HL-60 (cell line): Measurements from ENCODE around the gene CPLX1.

Experiments
- DNase-seq, 2 experiments: peaks; one replicate each; pipeline ENCODE4 v3.0.0-alpha.2; 2010 to 2020; ENCODE audit warnings: low read depth in 1 of 2, low spot score in 1 of 2
- H3K27ac ChIP-seq: fragments of 250-450 bp; sonication (Bioruptor Pico); replicated peaks from 2 replicates; pipeline ENCODE4 v1.5.1; 2020; ENCODE audit warnings: mild to moderate bottlenecking, moderate library complexity
- H3K27me3 ChIP-seq: fragments of 250-450 bp; sonication (Bioruptor Pico); 2 replicates; pipeline ENCODE4 v1.5.1; 2021; ENCODE audit warnings: mild to moderate bottlenecking, moderate library complexity; ENCODE audit not compliant: insufficient read depth, poor library complexity, severe bottlenecking
- H3K4me3 ChIP-seq: replicated peaks from 2 replicates; pipeline ENCODE4 v1.5.1; 2011; ENCODE audit warnings: mild to moderate bottlenecking, control low read depth, low read length; ENCODE audit not compliant: insufficient read depth
- GABPA ChIP-seq: IDR thresholded peaks from 2 replicates; pipeline ENCODE4 v1.6.1; 2012; ENCODE audit warnings: low read depth
- POLR2AphosphoS5 ChIP-seq: IDR thresholded peaks from 2 replicates; pipeline ENCODE4 v1.6.1; 2012; ENCODE audit warnings: low read depth
- SPI1 ChIP-seq: IDR thresholded peaks from 2 replicates; pipeline ENCODE4 v1.6.1; 2012; ENCODE audit warnings: low read depth, mild to moderate bottlenecking, borderline replicate concordance
- TF ChIP-seq, protein P1 (sequence below): IDR thresholded peaks from 2 replicates; pipeline ENCODE4 v1.6.1; 2012; ENCODE audit warnings: low read depth; ENCODE audit not compliant: insufficient replicate concordance
- TF ChIP-seq, protein P2 (sequence below): IDR thresholded peaks from one replicate; pipeline ENCODE4 v1.5.1; 2011; ENCODE audit warnings: low read length, control low read depth, inconsistent platforms; ENCODE audit not compliant: insufficient read depth

The CPLX1 gene

DNA sequence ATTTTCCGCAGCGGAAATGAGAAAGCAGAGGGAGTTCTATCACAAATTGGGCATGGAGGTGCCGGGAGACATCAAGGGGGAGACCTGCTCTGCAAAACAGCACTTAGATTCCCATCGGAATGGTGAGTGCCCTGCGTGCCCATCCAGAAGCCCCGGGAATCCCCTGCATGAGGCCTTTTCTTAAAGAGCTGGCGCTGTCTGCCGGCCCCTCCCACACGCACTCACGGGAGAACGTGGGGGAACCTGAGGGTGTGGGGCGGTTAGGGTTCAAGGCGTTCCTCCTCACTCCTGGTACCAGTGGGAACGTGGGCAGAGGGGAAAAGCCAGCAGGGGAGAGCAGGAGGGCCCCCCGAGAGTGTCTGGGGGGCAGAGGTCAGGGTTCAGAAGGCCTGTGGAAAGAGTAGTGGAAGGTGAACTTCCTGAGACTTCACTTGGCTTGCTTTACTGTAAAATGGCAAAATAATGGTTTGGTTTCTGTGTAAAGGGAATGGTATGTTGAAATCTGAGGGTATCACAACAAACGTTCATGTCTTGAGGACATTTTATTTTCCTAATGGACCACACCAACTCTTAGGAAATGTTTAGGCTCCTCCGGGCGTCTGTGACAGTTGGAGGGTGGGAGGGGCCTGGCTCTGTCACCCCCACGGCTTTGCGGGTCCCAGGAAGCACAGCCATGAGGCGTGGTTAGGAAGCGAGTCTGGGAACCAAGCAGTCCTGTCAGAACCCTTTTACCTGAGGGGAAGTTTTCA lies 82.3 kb downstream of the CPLX1 start:
- Histone ChIP-seq H3K27ac (no peak overlapping the region), H3K4me3 (no peak overlapping the region), H3K27me3 (no peaks in the 10 kb centered on the region)
- no peak for DNase-seq
- TF ChIP-seq, protein P1, sequence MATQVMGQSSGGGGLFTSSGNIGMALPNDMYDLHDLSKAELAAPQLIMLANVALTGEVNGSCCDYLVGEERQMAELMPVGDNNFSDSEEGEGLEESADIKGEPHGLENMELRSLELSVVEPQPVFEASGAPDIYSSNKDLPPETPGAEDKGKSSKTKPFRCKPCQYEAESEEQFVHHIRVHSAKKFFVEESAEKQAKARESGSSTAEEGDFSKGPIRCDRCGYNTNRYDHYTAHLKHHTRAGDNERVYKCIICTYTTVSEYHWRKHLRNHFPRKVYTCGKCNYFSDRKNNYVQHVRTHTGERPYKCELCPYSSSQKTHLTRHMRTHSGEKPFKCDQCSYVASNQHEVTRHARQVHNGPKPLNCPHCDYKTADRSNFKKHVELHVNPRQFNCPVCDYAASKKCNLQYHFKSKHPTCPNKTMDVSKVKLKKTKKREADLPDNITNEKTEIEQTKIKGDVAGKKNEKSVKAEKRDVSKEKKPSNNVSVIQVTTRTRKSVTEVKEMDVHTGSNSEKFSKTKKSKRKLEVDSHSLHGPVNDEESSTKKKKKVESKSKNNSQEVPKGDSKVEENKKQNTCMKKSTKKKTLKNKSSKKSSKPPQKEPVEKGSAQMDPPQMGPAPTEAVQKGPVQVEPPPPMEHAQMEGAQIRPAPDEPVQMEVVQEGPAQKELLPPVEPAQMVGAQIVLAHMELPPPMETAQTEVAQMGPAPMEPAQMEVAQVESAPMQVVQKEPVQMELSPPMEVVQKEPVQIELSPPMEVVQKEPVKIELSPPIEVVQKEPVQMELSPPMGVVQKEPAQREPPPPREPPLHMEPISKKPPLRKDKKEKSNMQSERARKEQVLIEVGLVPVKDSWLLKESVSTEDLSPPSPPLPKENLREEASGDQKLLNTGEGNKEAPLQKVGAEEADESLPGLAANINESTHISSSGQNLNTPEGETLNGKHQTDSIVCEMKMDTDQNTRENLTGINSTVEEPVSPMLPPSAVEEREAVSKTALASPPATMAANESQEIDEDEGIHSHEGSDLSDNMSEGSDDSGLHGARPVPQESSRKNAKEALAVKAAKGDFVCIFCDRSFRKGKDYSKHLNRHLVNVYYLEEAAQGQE = no peak
- TF ChIP-seq GABPA (no peak), SPI1 (no peak), POLR2AphosphoS5 (no peak)
- TF ChIP-seq, protein P2, sequence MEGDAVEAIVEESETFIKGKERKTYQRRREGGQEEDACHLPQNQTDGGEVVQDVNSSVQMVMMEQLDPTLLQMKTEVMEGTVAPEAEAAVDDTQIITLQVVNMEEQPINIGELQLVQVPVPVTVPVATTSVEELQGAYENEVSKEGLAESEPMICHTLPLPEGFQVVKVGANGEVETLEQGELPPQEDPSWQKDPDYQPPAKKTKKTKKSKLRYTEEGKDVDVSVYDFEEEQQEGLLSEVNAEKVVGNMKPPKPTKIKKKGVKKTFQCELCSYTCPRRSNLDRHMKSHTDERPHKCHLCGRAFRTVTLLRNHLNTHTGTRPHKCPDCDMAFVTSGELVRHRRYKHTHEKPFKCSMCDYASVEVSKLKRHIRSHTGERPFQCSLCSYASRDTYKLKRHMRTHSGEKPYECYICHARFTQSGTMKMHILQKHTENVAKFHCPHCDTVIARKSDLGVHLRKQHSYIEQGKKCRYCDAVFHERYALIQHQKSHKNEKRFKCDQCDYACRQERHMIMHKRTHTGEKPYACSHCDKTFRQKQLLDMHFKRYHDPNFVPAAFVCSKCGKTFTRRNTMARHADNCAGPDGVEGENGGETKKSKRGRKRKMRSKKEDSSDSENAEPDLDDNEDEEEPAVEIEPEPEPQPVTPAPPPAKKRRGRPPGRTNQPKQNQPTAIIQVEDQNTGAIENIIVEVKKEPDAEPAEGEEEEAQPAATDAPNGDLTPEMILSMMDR = no peak

DNA sequence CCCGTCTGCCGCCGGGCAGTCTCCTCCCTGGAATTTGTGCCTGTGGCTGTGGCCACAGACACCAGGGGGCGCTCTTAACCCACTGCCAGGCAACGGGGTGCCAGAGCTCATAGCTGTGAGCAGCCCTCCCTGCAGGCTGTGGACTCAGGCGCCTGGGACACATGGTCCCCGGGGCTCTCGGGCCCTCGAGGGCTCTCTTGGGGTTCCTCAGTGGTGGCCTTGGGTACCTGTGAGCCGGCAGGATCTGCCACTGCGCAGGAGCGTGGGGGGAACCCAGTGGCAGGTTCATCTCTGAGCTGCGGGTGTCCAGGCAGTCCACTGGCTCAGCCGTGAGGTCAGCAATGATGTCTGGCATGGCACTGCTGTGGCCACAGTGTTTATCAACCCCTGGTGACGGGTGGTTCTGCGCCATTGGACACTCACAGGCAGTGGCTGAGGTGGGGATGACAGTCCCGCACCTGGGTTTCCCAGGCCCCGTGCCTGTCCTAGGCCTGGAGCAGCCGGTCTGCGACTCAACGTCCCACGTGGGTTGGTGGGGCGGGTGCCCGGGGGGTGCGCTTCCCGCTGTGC lies 83.1 kb downstream of the CPLX1 start:
- TF ChIP-seq SPI1 = no peak
- TF ChIP-seq, protein P2 = peak; percentile 93
- no peaks in the 10 kb centered on the region for H3K27me3 ChIP-seq
- H3K4me3 ChIP-seq = no peak overlapping the region
- H3K27ac ChIP-seq = no peak overlapping the region
- DNase-seq = peak; percentile 31 to 68

DNA sequence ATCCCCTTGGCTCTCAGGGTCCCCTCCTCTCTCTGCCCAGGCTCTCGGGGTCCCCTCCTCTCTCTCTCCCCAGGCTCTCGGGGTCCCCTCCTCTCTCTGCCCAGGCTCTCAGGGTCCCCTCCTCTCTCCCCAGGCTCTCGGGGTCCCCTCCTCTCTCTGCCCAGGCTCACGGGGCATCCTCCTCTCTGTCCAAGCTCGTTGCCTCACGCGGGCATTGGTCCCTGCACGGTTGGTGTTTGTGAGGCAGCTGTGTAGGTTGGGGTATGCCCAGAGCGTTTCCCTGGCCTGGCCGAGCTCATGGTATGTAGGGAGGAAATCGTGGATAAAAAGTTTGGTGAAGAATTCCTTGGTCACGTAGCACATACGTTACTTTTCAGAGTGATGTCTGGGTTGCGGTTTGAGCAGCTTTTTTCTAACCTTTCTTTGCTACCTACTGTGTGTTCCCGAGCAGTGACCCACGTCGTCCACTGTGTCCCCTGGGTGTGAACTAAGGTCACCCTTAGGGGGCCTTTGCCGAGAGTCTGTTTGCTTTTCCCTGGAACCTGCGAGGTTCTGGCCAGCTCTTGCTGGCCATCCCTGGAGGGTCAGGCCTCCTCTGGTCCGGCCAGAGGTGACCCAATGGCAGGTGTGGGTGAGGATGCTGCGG lies 83.7 kb downstream of the CPLX1 start:
- no peak overlapping the region for H3K27ac ChIP-seq
- TF ChIP-seq, protein P2 = no peak
- TF ChIP-seq, protein P1 = no peak
- TF ChIP-seq POLR2AphosphoS5 = no peak
- TF ChIP-seq GABPA = no peak
- TF ChIP-seq SPI1 = no peak
- H3K27me3 ChIP-seq = no peaks in the 10 kb centered on the region
- H3K4me3 ChIP-seq = no peak overlapping the region
- no peak for DNase-seq
